GM12874 (cell line): ENCODE data around the gene COX15.

Source experiments
- CTCF ChIP-seq: IDR thresholded peaks from 2 replicates; pipeline ENCODE4 v1.5.1; 2011; ENCODE audit warnings: low read depth, mild to moderate bottlenecking, control low read depth, low read length, moderate library complexity; ENCODE audit not compliant: insufficient read depth

Gene COX15

DNA sequence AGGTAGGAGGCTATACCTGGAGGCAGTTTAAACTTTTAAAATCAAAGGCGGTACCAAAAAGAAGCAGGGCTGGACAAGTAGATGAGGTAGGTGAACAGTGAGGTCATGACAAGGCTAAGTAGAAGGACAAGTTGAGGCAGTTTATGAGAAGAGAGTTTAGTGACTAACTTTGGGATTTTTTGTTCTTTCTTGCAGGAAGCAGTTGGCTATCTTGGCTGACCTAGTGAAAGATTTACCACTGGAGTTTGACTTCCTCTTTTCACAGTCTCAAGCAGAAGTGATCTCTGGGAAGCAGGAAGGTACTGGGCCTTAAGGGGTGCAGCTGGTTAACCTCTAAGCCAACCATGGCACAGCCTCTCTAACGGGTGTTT lies 46.3 kb downstream of the COX15 start:
- TF ChIP-seq CTCF = no peak

DNA sequence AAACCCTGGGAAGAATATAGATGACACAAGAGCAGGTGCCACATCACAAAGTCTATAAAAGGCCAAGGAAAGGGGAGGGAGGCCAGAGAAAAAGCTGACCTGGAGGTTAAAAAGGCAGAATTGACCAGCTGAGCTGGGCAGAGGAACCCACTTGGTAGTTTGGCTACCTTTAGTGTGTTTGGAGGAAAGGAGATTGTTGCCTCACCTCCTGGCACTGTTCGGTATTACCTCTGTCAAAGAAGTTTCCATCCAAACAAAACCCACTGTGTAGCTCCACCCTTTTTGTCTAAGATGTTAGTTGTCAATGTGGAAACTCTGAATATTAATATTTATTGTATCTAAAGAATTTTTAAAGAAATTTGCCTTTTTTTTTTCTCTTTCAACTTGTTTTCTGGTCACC lies 49.2 kb downstream of the COX15 start:
- peak; percentile 25; the same call in 1 of the 2 replicates for TF ChIP-seq CTCF
